Mesodermal cell (in vitro differentiated cells): ENCODE measurements around the gene CHST12.
"Not testable (repeated sequence)": the region's sequence is repeated elsewhere in the genome, so short reads cannot be mapped to it uniquely, and the experiment has no call there.

Experiments used
- H3K27ac ChIP-seq: 2 replicates; pipeline ENCODE4 v1.7.0; 2013; ENCODE audit warnings: mild to moderate bottlenecking, low read depth, low read length, moderate library complexity; ENCODE audit not compliant: severe bottlenecking
- H3K36me3 ChIP-seq: 2 replicates; pipeline ENCODE4 v1.7.1; 2013; ENCODE audit warnings: mild to moderate bottlenecking, low read length, moderate library complexity; ENCODE audit not compliant: control insufficient read depth, insufficient read depth
- H3K4me1 ChIP-seq: one replicate; pipeline ENCODE4 v1.7.1; 2013; ENCODE audit warnings: mild to moderate bottlenecking, low read length; ENCODE audit not compliant: insufficient read depth, control insufficient read depth, poor library complexity, severe bottlenecking
- H3K4me3 ChIP-seq: 2 replicates; pipeline ENCODE4 v1.7.0; 2013; ENCODE audit warnings: low read length, control low read depth, mild to moderate bottlenecking; ENCODE audit not compliant: insufficient read depth, poor library complexity, severe bottlenecking; ENCODE audit errors: extremely low read depth
- H3K9me3 ChIP-seq: 2 replicates; pipeline ENCODE4 v1.7.1; 2013; ENCODE audit warnings: mild to moderate bottlenecking, low read length, moderate library complexity; ENCODE audit not compliant: control insufficient read depth
- WGBS, 2 experiments: methylation state at CpG; one replicate each; pipeline ENCODE4 v1.1.5; 2013; ENCODE audit warnings: missing lambda C conversion rate in 2 of 2; ENCODE audit not compliant: insufficient coverage in 2 of 2; 5-methylcytosine and 5-hydroxymethylcytosine counted together

CHST12 gene

GRCh38 chr7:2405201-2405600, 1.8 kb downstream of the CHST12 start:
- 98 to 100% methylated on average over 3 to 10 of the region's 10 CpGs for WGBS, 2 experiments
- H3K4me3 ChIP-seq = no peak overlapping the region

GRCh38 chr7:2405601-2406345, 2.4 kb downstream of the CHST12 start:
- H3K27ac ChIP-seq = no peak overlapping the region
- 94 to 95% methylated on average over 20 of the region's 21 CpGs for WGBS, 2 experiments
- no peak overlapping the region for H3K4me3 ChIP-seq
- H3K4me1 ChIP-seq = peaks cover 19% of the 10 kb centered on the region
- H3K9me3 ChIP-seq = no peaks in the 10 kb centered on the region
- H3K36me3 ChIP-seq = no peaks in the 10 kb centered on the region

More at GRCh38 chr7:2405201-2405600, 1.8 kb downstream of the CHST12 start:
- Histone ChIP-seq H3K4me1 (peaks cover 21% of the 10 kb centered on the region), H3K27ac (no peak overlapping the region), H3K9me3 (no peaks in the 10 kb centered on the region), H3K36me3 (no peaks in the 10 kb centered on the region)

- no peaks in the 10 kb centered on the region for H3K9me3 ChIP-seq
- H3K4me1 ChIP-seq = peaks cover 17% of the 10 kb centered on the region
- 88 to 91% methylated on average over 14 to 15 of the region's 15 CpGs for WGBS, 2 experiments
- H3K4me3 ChIP-seq = no peak overlapping the region
- no peaks in the 10 kb centered on the region for H3K36me3 ChIP-seq
- peak overlapping the region; percentile 41 for H3K27ac ChIP-seq
Measured at GRCh38 chr7:2409745-2410414, 6.5 kb downstream of the CHST12 start.

- Histone ChIP-seq H3K9me3 (no peaks in the 10 kb centered on the region), H3K4me1 (peaks cover 12% of the 10 kb centered on the region), H3K4me3 (no peak overlapping the region), H3K27ac (no peak overlapping the region), H3K36me3 (no peaks in the 10 kb centered on the region)
- WGBS, 2 experiments = 100% methylated on average over 1 of the region's 1 CpG; no CpG with 5 or more reads in 1 of the 2 experiments
Measured at GRCh38 chr7:2411049-2411448, 7.6 kb downstream of the CHST12 start.

GRCh38 chr7:2411815-2412586, 8.6 kb downstream of the CHST12 start:
- Histone ChIP-seq H3K27ac (no peak overlapping the region), H3K4me1 (peaks cover 12% of the 10 kb centered on the region), H3K4me3 (no peak overlapping the region), H3K9me3 (no peaks in the 10 kb centered on the region), H3K36me3 (no peaks in the 10 kb centered on the region)
- 94 to 95% methylated on average over 5 to 9 of the region's 12 CpGs for WGBS, 2 experiments

- Histone ChIP-seq H3K9me3 (no peaks in the 10 kb centered on the region), H3K27ac (no peak overlapping the region), H3K4me1 (peaks cover 12% of the 10 kb centered on the region), H3K4me3 (no peak overlapping the region), H3K36me3 (no peaks in the 10 kb centered on the region)
- no CpG with 5 or more reads among the region's 3 CpGs for WGBS, 2 experiments
Measured at GRCh38 chr7:2412587-2413201, 9.3 kb downstream of the CHST12 start.

- no peak overlapping the region for H3K27ac ChIP-seq
- H3K4me3 ChIP-seq = no peak overlapping the region
- WGBS, 2 experiments = 86 to 96% methylated on average over 4 to 5 of the region's 5 CpGs
Measured at GRCh38 chr7:2416063-2416462, 12.7 kb downstream of the CHST12 start.

GRCh38 chr7:2416650-2417049, 13.2 kb downstream of the CHST12 start:
- no peaks in the 10 kb centered on the region for H3K9me3 ChIP-seq
- no peak overlapping the region for H3K27ac ChIP-seq
- WGBS, 2 experiments = 94 to 95% methylated on average over 6 of the region's 6 CpGs
- no peaks in the 10 kb centered on the region for H3K4me1 ChIP-seq
- no peaks in the 10 kb centered on the region for H3K36me3 ChIP-seq
- H3K4me3 ChIP-seq = no peak overlapping the region

More at GRCh38 chr7:2416063-2416462, 12.7 kb downstream of the CHST12 start:
- no peaks in the 10 kb centered on the region for H3K36me3 ChIP-seq
- H3K4me1 ChIP-seq = no peaks in the 10 kb centered on the region
- no peaks in the 10 kb centered on the region for H3K9me3 ChIP-seq

GRCh38 chr7:2417178-2417577, 13.8 kb downstream of the CHST12 start:
- H3K36me3 ChIP-seq, H3K4me3 ChIP-seq, H3K9me3 ChIP-seq, H3K4me1 ChIP-seq, H3K27ac ChIP-seq: not testable (repeated sequence)
- 100% methylated on average over 1 to 2 of the region's 3 CpGs for WGBS, 2 experiments

- H3K36me3 ChIP-seq = no peaks in the 10 kb centered on the region
- H3K27ac ChIP-seq = no peak overlapping the region
- H3K4me1 ChIP-seq = no peaks in the 10 kb centered on the region
- WGBS, 2 experiments = 95 to 96% methylated on average over 14 to 15 of the region's 15 CpGs
- H3K4me3 ChIP-seq = no peak overlapping the region
- H3K9me3 ChIP-seq = no peaks in the 10 kb centered on the region
Measured at GRCh38 chr7:2417981-2418481, 14.6 kb downstream of the CHST12 start.
